ENCODE results near the gene ZFAND4. TPM values are rescaled to one million over a fixed set of nuclear protein-coding genes. Genes with fewer than 3 reads are reported as not detected.
A peak's percentile ranks its signal among the peaks of the same experiment; 100 is the strongest.
"Not testable (repeated sequence)": the region's sequence is repeated elsewhere in the genome, so short reads cannot be mapped to it uniquely, and the experiment has no call there.

Gene ZFAND4
- polyA plus RNA-seq, 3 donors from 2014 or later: 6.4 to 19.0 (median 15.7) TPM

DNA sequence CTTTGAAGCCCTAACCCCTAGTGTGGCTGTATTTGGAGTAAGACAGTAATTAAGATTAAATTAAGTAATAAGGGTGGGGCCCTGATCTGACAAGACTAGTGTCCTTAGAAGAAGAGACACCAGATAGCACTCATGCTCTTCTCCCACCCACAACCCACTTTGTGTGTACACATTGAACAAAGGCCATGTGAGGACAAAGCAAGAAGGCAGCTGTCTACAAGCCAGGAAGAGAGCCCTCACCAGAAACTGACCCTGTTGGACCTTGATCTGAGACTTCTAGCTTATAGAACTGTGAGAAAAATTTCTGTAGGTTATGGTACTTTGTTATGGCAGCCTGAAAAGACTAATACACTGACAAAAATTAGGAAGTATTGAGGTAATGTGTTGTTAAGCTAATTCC, 59.8 kb downstream of the ZFAND4 start:
- Mint-ChIP-seq H3K9me3 (no peaks in the 10 kb centered on the region), H3K27ac (no peak overlapping the region), H3K4me3 (no peak overlapping the region), H3K27me3 (ENCODE audit: low read depth in 3 of 3) (peaks cover 0 to 1% (median 0%) of the 10 kb centered on the region in 3 donors), H3K36me3 (peaks cover 28 to 31% (median 28%) of the 10 kb centered on the region in 3 donors), H3K4me1 (peaks cover 0 to 11% of the 10 kb centered on the region in 2 donors)
- DNase-seq: no peak

- Mint-ChIP-seq H3K27ac (no peak overlapping the region), H3K36me3 (peaks cover 17 to 34% (median 24%) of the 10 kb centered on the region in 3 donors), H3K9me3 (no peaks in the 10 kb centered on the region), H3K4me1 (no peaks in the 10 kb centered on the region), H3K27me3 (ENCODE audit: low read depth in 3 of 3) (peaks cover 0 to 5% (median 1%) of the 10 kb centered on the region in 3 donors), H3K4me3 (no peak overlapping the region)
- no peak for DNase-seq
Measured at GRCh38 chr10:45608052-45608451, 64.5 kb downstream of the ZFAND4 start.

DNA sequence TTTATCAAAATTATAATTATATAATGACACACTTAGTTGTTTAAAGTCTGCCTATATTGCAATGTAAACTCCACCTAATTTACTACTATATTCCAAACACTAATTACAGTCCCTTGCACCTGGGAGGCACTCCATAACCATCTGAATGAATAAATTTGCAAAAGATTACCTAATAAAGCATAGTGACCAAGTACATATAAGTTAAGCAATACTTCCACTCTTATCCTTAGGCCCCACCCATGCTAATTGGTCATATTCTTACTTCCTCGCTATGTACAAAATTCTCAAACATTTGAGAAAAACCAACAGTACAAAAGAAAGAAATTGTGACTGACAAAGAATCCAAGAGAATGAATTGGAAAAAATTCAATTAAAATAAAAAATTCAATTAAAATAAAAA, 65.3 kb downstream of the ZFAND4 start:
- Mint-ChIP-seq H3K4me3 (no peak overlapping the region), H3K27me3 (ENCODE audit: low read depth in 3 of 3) (peaks cover 0 to 5% (median 1%) of the 10 kb centered on the region in 3 donors), H3K9me3 (no peaks in the 10 kb centered on the region), H3K36me3 (peaks cover 11 to 26% (median 17%) of the 10 kb centered on the region in 3 donors), H3K27ac (no peak overlapping the region), H3K4me1 (no peaks in the 10 kb centered on the region)
- no peak for DNase-seq

GRCh38 chr10:45602836-45603235, 69.7 kb downstream of the ZFAND4 start:
- Mint-ChIP-seq H3K27me3 (ENCODE audit: low read depth in 3 of 3) (peaks cover 6 to 19% (median 8%) of the 10 kb centered on the region in 3 donors), H3K9me3 (peaks cover 0 to 1% (median 0%) of the 10 kb centered on the region in 6 donors), H3K4me3 (no peak overlapping the region)

GRCh38 chr10:45602082-45602730, 70.4 kb downstream of the ZFAND4 start:
- peaks cover 0 to 1% (median 0%) of the 10 kb centered on the region in 6 donors for H3K9me3 Mint-ChIP-seq
- peak overlapping the region in 1 of 5 donors; percentile 10 for H3K4me3 Mint-ChIP-seq
- no peak overlapping the region for H3K27ac Mint-ChIP-seq
- H3K27me3 Mint-ChIP-seq (ENCODE audit: low read depth in 3 of 3): peaks cover 6 to 23% (median 8%) of the 10 kb centered on the region in 3 donors
- H3K4me1 Mint-ChIP-seq: no peaks in the 10 kb centered on the region
- peaks cover 6 to 8% (median 6%) of the 10 kb centered on the region in 3 donors for H3K36me3 Mint-ChIP-seq
- no peak for DNase-seq

More at GRCh38 chr10:45602836-45603235, 69.7 kb downstream of the ZFAND4 start:
- Mint-ChIP-seq H3K27ac (no peak overlapping the region), H3K4me1 (no peaks in the 10 kb centered on the region), H3K36me3 (peaks cover 6 to 8% (median 6%) of the 10 kb centered on the region in 3 donors)
- DNase-seq: no peak

GRCh38 chr10:45601254-45601930, 71.2 kb downstream of the ZFAND4 start:
- Mint-ChIP-seq H3K27me3 (ENCODE audit: low read depth in 3 of 3) (peaks cover 6 to 23% (median 8%) of the 10 kb centered on the region in 3 donors), H3K4me3 (peak overlapping the region in 1 of 5 donors; percentile 10)
- H3K36me3 Mint-ChIP-seq, H3K4me1 Mint-ChIP-seq, H3K9me3 Mint-ChIP-seq, H3K27ac Mint-ChIP-seq, DNase-seq: not testable (repeated sequence)

GRCh38 chr10:45600337-45601253, 72.0 kb downstream of the ZFAND4 start:
- H3K27ac Mint-ChIP-seq, H3K4me1 Mint-ChIP-seq, DNase-seq, H3K9me3 Mint-ChIP-seq, H3K36me3 Mint-ChIP-seq: not testable (repeated sequence)
- Mint-ChIP-seq H3K4me3 (peak overlapping the region in 1 of 5 donors; percentile 28), H3K27me3 (ENCODE audit: low read depth in 3 of 3) (peaks cover 6 to 27% (median 14%) of the 10 kb centered on the region in 3 donors)

DNA sequence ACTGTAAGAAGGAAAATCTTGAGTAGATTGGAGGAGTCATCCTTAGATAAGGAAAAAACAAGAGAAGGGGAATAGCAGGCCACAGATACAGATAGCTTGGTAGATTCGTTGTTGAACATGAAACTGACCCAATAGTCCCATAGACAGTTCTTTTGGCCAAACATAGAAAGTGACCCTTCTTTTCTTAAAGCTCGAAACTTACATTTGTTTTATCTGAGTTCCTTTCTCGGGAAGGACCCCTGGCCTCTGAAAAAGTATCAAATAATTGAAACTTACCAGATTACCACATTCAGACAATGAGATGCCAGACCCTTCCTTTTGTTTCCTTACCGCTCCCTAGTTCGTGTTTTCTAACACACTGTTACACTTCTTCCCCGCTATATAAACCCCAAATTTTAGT, 72.9 kb downstream of the ZFAND4 start:
- Mint-ChIP-seq H3K9me3 (peaks cover 0 to 1% (median 0%) of the 10 kb centered on the region in 6 donors), H3K27ac (no peak overlapping the region), H3K4me3 (no peak overlapping the region), H3K4me1 (peaks cover 8 to 14% of the 10 kb centered on the region in 2 donors), H3K27me3 (ENCODE audit: low read depth in 3 of 3) (peaks cover 15 to 32% (median 22%) of the 10 kb centered on the region in 3 donors), H3K36me3 (peaks cover 0 to 8% (median 6%) of the 10 kb centered on the region in 3 donors)
- no peak for DNase-seq

DNA sequence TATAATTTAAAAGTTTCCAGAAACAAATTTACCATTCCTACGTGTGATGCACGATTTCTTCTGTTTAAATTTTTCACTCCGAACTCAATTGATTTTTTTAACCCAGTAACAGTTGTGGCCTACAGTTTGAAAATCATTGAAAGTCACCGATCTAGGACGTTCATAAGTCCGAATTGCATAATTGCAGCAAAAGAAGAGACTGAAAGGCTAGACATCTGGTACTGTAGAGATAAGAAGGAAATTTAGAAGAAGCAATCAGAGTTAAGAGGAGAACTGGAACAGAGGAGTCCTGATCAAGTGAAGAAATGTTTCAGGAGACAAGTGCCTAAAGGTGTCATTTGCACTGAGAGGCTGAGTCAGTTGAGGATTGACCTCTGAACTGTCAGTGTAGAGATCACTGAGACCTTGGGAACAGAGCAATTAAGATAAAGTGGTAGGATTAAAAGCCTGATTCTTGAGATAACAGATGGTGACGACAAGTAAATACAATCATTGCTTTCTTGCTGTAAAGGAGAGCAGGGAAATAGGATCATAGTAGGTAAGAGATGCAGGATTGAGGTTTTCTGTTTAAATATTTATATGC, 73.5 kb downstream of the ZFAND4 start:
- Mint-ChIP-seq H3K4me3 (no peak overlapping the region), H3K9me3 (peaks cover 0 to 1% (median 0%) of the 10 kb centered on the region in 6 donors), H3K27me3 (ENCODE audit: low read depth in 3 of 3) (peaks cover 16 to 33% (median 23%) of the 10 kb centered on the region in 3 donors), H3K36me3 (peaks cover 0 to 8% (median 6%) of the 10 kb centered on the region in 3 donors), H3K27ac (no peak overlapping the region), H3K4me1 (peaks cover 8 to 17% of the 10 kb centered on the region in 2 donors)
- no peak for DNase-seq

DNA sequence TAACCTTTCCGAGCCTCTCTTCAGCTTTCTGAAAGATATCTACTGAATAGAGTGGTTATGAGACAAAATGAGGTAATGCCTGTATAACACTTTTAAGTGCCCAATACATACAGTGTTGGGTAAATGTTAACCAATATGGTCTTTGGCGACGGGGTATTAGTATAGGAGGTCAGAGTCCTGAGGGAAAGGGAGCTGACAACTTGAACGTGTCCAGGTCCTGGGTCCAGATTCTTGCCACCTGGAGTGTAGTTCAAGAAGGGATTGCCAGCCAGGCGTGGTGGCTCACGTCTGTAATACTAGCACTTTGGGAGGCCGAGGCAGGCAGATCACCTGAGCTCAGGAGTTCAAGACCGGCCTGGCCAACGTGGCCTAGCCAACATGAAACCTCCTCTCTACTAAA, 76.0 kb downstream of the ZFAND4 start:
- no peak overlapping the region for H3K4me3 Mint-ChIP-seq
- peaks cover 0 to 7% (median 6%) of the 10 kb centered on the region in 3 donors for H3K36me3 Mint-ChIP-seq
- DNase-seq: no peak
- H3K4me1 Mint-ChIP-seq: peaks cover 31 to 43% of the 10 kb centered on the region in 2 donors
- peaks cover 0 to 1% (median 0%) of the 10 kb centered on the region in 6 donors for H3K9me3 Mint-ChIP-seq
- peaks cover 16 to 29% (median 21%) of the 10 kb centered on the region in 3 donors for H3K27me3 Mint-ChIP-seq (ENCODE audit: low read depth in 3 of 3)
- H3K27ac Mint-ChIP-seq: no peak overlapping the region

- H3K4me3 Mint-ChIP-seq: peak overlapping the region; percentile 86 to 96 (median 93)
- H3K36me3 Mint-ChIP-seq: peaks cover 6 to 18% (median 12%) of the 10 kb centered on the region in 3 donors
- no peaks in the 10 kb centered on the region for H3K9me3 Mint-ChIP-seq
- peak overlapping the region; percentile 68 to 95 (median 88) for H3K27ac Mint-ChIP-seq
- peak; percentile 91 to 93 (median 92) for DNase-seq
- H3K27me3 Mint-ChIP-seq (ENCODE audit: low read depth in 3 of 3): peaks cover 9 to 24% (median 15%) of the 10 kb centered on the region in 3 donors
- H3K4me1 Mint-ChIP-seq: peaks cover 33 to 60% of the 10 kb centered on the region in 2 donors
Measured at GRCh38 chr10:45594276-45595157, 78.1 kb downstream of the ZFAND4 start.

GRCh38 chr10:45593938-45594275, 78.7 kb downstream of the ZFAND4 start:
- H3K27me3 Mint-ChIP-seq (ENCODE audit: low read depth in 3 of 3): peaks cover 9 to 20% (median 15%) of the 10 kb centered on the region in 3 donors
- peak overlapping the region; percentile 86 to 96 (median 93) for H3K4me3 Mint-ChIP-seq
- peak overlapping the region; percentile 68 to 95 (median 88) for H3K27ac Mint-ChIP-seq
- peaks cover 33 to 60% of the 10 kb centered on the region in 2 donors for H3K4me1 Mint-ChIP-seq
- no peak for DNase-seq
- H3K36me3 Mint-ChIP-seq: peaks cover 6 to 15% (median 12%) of the 10 kb centered on the region in 3 donors
- no peaks in the 10 kb centered on the region for H3K9me3 Mint-ChIP-seq

Measured in immature natural killer cell (primary cell).